Prostate gland (tissue), 2 donors: Measurements from ENCODE around the gene TBC1D14. TPM values are rescaled to one million over a fixed set of nuclear protein-coding genes. Genes with fewer than 3 reads are reported as not detected.

Source experiments
- DNase-seq: peaks from one replicate; pipeline ENCODE4 v3.0.0-alpha.2; 2019; ENCODE audit warnings: low spot score
- H3K27ac ChIP-seq, 2 donors: fragments of 200-600 bp; sonication (generic); 2 replicates each; pipeline ENCODE4 v1.5.1; 2017 to 2019
- H3K27me3 ChIP-seq: fragments of 200-600 bp; sonication (generic); replicated peaks from 2 replicates; pipeline ENCODE4 v1.5.1; 2019; ENCODE audit not compliant: insufficient read depth
- H3K36me3 ChIP-seq, 2 donors: fragments of 200-600 bp; sonication (generic); 1 replicate in 1 of 2; 2 replicates in 1 of 2; pipeline versions ENCODE4 v1.5.1 to v1.8.1; 2017 to 2019
- H3K4me1 ChIP-seq: fragments of 200-600 bp; sonication (generic); replicated peaks from 2 replicates; pipeline ENCODE4 v1.5.1; 2019
- H3K4me3 ChIP-seq, 2 donors: fragments of 200-600 bp; sonication (generic); 2 replicates each; pipeline ENCODE4 v1.5.1; 2017 to 2019
- H3K9me3 ChIP-seq: fragments of 200-600 bp; sonication (generic); 2 replicates; pipeline ENCODE4 v1.5.1; 2017
- POLR2A ChIP-seq: fragments of 450-650 bp; IDR thresholded peaks from one replicate; pipeline ENCODE4 v1.6.1; 2016; ENCODE audit warnings: antibody characterized with exemption, mild to moderate bottlenecking
- POLR2AphosphoS5 ChIP-seq: sonication (generic); formaldehyde crosslinking; IDR thresholded peaks from one replicate; pipeline ENCODE4 v1.6.1; 2017; ENCODE audit warnings: antibody characterized with exemption
- WGBS: methylation state at CpG from one replicate; pipeline ENCODE4 v1.1.5; 2018; 5-methylcytosine and 5-hydroxymethylcytosine counted together
- intact Hi-C: fragments of 100-400 bp; cut with DNase I; formaldehyde crosslinking; loops from one replicate; pipeline ENCODE4 v1.14.2; 2022
- total RNA-seq, 2 donors: library from RNA; depleted of rRNA; stranded (reverse); fragments of >200 nt; gene quantifications; one replicate each; pipeline ENCODE4 v1.1.0, GENCODE V29; 2016
- TF ChIP-seq, protein P1 (sequence below), 4 experiments: fragments of 200-600 bp in 2 of 4; fragments of 450-650 bp in 2 of 4; sonication (generic) in 2 of 4; IDR thresholded peaks; 1 replicate in 3 of 4; 2 replicates in 1 of 4; pipeline ENCODE4 v1.5.1; 2016 to 2019; ENCODE audit warnings: antibody characterized with exemption in 4 of 4, mild to moderate bottlenecking in 2 of 4, moderate library complexity in 2 of 4

TBC1D14 gene
- total RNA-seq, 2 donors from 2014 or later: 56.2 to 90.5 TPM

DNA sequence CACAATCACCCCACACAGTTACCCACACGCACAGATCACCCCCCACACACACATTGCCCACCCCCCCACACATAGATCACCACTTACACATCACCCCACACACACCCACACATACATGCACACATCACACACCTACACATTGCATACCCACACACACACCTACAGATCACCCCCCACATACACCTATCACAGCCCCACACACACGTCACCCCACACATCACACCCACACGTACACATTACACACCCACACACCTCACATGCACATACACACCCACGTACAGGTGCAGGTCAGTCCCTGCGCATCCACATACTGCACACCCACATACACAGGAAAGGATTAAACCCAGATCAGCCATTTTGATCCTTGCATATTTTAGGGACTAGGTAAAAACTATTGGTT lies 118.3 kb downstream of the TBC1D14 start:
- TF ChIP-seq POLR2AphosphoS5 (no peak), POLR2A (no peak)
- TF ChIP-seq, protein P1, sequence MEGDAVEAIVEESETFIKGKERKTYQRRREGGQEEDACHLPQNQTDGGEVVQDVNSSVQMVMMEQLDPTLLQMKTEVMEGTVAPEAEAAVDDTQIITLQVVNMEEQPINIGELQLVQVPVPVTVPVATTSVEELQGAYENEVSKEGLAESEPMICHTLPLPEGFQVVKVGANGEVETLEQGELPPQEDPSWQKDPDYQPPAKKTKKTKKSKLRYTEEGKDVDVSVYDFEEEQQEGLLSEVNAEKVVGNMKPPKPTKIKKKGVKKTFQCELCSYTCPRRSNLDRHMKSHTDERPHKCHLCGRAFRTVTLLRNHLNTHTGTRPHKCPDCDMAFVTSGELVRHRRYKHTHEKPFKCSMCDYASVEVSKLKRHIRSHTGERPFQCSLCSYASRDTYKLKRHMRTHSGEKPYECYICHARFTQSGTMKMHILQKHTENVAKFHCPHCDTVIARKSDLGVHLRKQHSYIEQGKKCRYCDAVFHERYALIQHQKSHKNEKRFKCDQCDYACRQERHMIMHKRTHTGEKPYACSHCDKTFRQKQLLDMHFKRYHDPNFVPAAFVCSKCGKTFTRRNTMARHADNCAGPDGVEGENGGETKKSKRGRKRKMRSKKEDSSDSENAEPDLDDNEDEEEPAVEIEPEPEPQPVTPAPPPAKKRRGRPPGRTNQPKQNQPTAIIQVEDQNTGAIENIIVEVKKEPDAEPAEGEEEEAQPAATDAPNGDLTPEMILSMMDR (IDR thresholded peaks at IDR 0.05): no peak
- WGBS: 85% methylated on average over 5 of the region's 5 CpGs
- Histone ChIP-seq H3K27ac (no peak overlapping the region), H3K4me3 (no peak overlapping the region), H3K36me3 (peaks cover 0 to 13% of the 10 kb centered on the region in 2 donors), H3K27me3 (no peaks in the 10 kb centered on the region), H3K9me3 (no peaks in the 10 kb centered on the region), H3K4me1 (no peaks in the 10 kb centered on the region)
- no peak for DNase-seq
- intact Hi-C loops: no loop called here

DNA sequence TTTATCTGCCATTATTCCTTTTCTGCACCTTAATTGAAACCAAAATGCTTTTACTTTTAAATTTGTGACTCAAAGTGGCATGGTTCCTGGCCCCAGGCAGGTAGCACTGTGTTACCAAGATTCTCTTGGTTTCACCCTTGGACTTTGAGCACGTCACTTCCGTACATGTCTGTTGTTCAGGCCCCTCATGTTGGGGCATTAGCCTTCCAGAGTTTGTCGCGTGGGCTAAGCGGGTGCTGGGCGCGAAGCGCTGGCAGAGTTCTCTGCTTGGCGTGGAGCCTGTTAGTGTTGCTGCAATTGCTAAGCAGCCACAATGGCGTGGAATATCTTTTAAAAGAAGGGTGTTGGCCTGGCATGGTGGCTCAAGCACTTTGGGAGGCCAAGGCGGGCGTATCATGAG lies 119.6 kb downstream of the TBC1D14 start:
- peaks cover 0 to 13% of the 10 kb centered on the region in 2 donors for H3K36me3 ChIP-seq
- no peak for DNase-seq
- H3K27me3 ChIP-seq: no peaks in the 10 kb centered on the region
- intact Hi-C loops: no loop called here
- TF ChIP-seq, protein P1 (IDR thresholded peaks at IDR 0.05): no peak
- TF ChIP-seq POLR2AphosphoS5: no peak
- no peak for TF ChIP-seq POLR2A
- H3K9me3 ChIP-seq: no peaks in the 10 kb centered on the region
- no peak overlapping the region for H3K27ac ChIP-seq
- no peaks in the 10 kb centered on the region for H3K4me1 ChIP-seq
- H3K4me3 ChIP-seq: no peak overlapping the region
- WGBS: 93% methylated on average over 12 of the region's 12 CpGs

DNA sequence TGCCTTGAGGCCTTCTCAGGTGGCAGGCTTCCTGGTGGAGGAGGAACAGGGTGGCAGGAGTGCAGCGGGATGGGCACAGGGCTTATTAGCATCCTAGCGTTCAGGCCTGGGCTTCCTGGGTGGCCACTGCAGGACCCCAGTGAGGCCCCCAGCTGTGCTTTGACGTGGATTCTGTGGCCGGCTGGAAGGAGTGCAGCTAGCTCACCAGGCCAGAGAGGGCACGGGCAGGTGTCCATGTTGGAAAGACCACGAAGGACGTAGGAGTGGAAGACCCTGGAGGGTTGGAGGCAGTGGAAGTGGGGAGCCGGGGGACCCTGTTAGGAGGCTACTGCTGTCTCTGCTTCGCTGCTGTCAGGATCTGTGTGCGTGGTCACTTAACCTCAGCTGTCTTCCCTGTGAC lies 120.3 kb downstream of the TBC1D14 start:
- TF ChIP-seq, protein P1 (IDR thresholded peaks at IDR 0.05): no peak
- intact Hi-C loops: no loop called here
- WGBS: 92% methylated on average over 9 of the region's 10 CpGs

DNA sequence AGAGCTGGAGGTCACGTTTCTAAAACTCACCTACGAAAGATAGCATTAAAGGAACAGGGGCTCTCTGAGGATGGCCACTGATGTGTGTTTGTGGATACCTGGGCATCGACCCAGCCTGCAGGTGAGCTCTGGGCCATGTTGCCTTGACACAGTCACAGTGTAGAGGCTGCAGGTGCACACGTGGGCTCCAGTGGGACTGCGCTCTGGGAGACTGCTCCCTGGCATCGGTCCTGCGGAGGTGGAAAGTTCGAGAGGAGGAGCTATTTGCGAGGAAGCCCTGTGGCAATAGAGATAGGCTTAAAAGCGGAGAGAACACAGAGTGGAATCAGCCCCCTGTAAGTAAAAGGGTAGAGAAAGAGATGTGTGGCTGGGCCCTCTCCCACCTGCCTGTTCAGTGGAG lies 121.2 kb downstream of the TBC1D14 start:
- Histone ChIP-seq H3K4me3 (no peak overlapping the region), H3K9me3 (no peaks in the 10 kb centered on the region), H3K4me1 (peaks cover 5% of the 10 kb centered on the region), H3K27ac (no peak overlapping the region), H3K36me3 (peaks cover 0 to 13% of the 10 kb centered on the region in 2 donors), H3K27me3 (no peaks in the 10 kb centered on the region)
- DNase-seq: no peak
- intact Hi-C loops: no loop called here
- 93% methylated on average over 10 of the region's 10 CpGs for WGBS
- TF ChIP-seq, protein P1 (IDR thresholded peaks at IDR 0.05): no peak
- no peak for TF ChIP-seq POLR2A
- TF ChIP-seq POLR2AphosphoS5: no peak

More for the DNA sequence above, 120.3 kb downstream of the TBC1D14 start:
- H3K27ac ChIP-seq: no peak overlapping the region
- no peaks in the 10 kb centered on the region for H3K27me3 ChIP-seq
- DNase-seq: no peak
- H3K4me1 ChIP-seq: peaks cover 1% of the 10 kb centered on the region
- peaks cover 0 to 13% of the 10 kb centered on the region in 2 donors for H3K36me3 ChIP-seq
- no peaks in the 10 kb centered on the region for H3K9me3 ChIP-seq
- H3K4me3 ChIP-seq: no peak overlapping the region

DNA sequence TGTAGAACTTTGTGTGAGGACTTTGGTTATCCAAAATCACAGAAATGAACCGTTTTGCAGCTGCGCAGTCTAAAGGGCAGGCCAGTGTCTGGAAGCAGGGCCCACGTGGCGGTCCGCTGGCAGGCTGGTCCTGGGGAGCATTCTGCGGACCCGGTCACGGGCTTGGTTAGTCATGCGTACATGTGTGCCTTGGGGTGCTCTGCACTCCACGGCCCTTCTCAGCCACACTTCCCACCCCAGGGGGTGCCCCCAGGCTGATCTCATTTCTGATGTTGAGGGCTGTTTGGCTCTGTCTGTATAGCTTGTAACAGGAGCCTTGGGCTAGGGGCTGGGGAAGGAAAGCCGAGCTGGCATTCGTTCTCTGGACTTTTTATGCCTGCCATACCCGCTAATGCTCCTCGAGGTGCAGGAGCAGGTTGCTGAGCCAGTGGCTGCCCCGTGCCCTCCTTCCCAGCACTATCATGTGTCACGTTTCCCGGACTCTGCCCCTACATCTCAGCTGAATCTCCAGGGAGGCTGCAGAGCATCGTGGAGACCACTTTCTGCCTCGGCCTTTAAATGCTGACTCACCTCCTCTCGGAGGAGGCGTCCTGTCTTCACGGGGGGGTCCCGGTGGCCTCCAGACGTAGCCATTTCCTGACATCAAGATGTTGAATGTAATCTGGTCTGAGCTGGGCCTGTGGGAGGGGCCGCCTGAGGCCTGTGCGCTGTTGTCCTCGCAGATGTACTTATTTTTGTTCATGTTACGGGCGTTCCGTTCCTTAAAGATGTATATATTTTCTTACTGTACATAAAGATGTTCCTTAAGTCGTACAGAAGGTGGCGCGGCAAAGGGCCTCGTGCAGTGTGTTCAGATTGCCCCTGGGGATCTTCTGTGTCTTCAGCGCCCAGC lies 122.2 kb downstream of the TBC1D14 start:
- WGBS: 82% methylated on average over 35 of the region's 35 CpGs
- no peak for DNase-seq
- Histone ChIP-seq H3K27ac (no peak overlapping the region), H3K4me1 (peaks cover 5% of the 10 kb centered on the region), H3K4me3 (no peak overlapping the region), H3K9me3 (no peaks in the 10 kb centered on the region), H3K36me3 (peaks cover 0 to 13% of the 10 kb centered on the region in 2 donors), H3K27me3 (no peaks in the 10 kb centered on the region)
- intact Hi-C loops: no loop called here
- no peak for TF ChIP-seq POLR2AphosphoS5
- TF ChIP-seq POLR2A: no peak
- TF ChIP-seq, protein P1 (IDR thresholded peaks at IDR 0.05): no peak
